Neural progenitor cell (in vitro differentiated cells): ENCODE data around the gene VEGFA.

Experiments
- CTCF ChIP-seq: fragments of 200-600 bp; sonication (generic); IDR thresholded peaks from 2 replicates; pipeline ENCODE4 v1.5.1; 2017; ENCODE audit warnings: antibody characterized with exemption, mild to moderate bottlenecking
- EZH2 ChIP-seq: fragments of 200-600 bp; sonication (generic); IDR thresholded peaks from 2 replicates; pipeline ENCODE4 v1.6.1; 2017; ENCODE audit warnings: antibody characterized with exemption, mild to moderate bottlenecking, moderate library complexity
- EZH2phosphoT487 ChIP-seq: fragments of 200-600 bp; sonication (generic); IDR thresholded peaks from 2 replicates; pipeline ENCODE4 v1.6.1; 2017; ENCODE audit warnings: antibody characterized with exemption

- TF ChIP-seq CTCF (no peak), EZH2phosphoT487 (no peak), EZH2 (no peak)
These were observed 28.8 kb upstream of the VEGFA start for GRCh38 chr6:43740961-43741764.
